ENCODE results near the gene SIAH3.

- no peak for TF ChIP-seq RAD21 (IDR thresholded peaks at IDR 0.05; ENCODE audit: low read depth)
- TF ChIP-seq, protein P1, sequence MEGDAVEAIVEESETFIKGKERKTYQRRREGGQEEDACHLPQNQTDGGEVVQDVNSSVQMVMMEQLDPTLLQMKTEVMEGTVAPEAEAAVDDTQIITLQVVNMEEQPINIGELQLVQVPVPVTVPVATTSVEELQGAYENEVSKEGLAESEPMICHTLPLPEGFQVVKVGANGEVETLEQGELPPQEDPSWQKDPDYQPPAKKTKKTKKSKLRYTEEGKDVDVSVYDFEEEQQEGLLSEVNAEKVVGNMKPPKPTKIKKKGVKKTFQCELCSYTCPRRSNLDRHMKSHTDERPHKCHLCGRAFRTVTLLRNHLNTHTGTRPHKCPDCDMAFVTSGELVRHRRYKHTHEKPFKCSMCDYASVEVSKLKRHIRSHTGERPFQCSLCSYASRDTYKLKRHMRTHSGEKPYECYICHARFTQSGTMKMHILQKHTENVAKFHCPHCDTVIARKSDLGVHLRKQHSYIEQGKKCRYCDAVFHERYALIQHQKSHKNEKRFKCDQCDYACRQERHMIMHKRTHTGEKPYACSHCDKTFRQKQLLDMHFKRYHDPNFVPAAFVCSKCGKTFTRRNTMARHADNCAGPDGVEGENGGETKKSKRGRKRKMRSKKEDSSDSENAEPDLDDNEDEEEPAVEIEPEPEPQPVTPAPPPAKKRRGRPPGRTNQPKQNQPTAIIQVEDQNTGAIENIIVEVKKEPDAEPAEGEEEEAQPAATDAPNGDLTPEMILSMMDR (IDR thresholded peaks at IDR 0.05 in 2 of 3, conservative IDR thresholded peaks at IDR 0.05 in 1 of 3; ENCODE audit: borderline replicate concordance in 1 of 3, insufficient read depth in 1 of 3, low read depth in 2 of 3, low read length in 2 of 3) = no peak
- TF ChIP-seq, protein P2, sequence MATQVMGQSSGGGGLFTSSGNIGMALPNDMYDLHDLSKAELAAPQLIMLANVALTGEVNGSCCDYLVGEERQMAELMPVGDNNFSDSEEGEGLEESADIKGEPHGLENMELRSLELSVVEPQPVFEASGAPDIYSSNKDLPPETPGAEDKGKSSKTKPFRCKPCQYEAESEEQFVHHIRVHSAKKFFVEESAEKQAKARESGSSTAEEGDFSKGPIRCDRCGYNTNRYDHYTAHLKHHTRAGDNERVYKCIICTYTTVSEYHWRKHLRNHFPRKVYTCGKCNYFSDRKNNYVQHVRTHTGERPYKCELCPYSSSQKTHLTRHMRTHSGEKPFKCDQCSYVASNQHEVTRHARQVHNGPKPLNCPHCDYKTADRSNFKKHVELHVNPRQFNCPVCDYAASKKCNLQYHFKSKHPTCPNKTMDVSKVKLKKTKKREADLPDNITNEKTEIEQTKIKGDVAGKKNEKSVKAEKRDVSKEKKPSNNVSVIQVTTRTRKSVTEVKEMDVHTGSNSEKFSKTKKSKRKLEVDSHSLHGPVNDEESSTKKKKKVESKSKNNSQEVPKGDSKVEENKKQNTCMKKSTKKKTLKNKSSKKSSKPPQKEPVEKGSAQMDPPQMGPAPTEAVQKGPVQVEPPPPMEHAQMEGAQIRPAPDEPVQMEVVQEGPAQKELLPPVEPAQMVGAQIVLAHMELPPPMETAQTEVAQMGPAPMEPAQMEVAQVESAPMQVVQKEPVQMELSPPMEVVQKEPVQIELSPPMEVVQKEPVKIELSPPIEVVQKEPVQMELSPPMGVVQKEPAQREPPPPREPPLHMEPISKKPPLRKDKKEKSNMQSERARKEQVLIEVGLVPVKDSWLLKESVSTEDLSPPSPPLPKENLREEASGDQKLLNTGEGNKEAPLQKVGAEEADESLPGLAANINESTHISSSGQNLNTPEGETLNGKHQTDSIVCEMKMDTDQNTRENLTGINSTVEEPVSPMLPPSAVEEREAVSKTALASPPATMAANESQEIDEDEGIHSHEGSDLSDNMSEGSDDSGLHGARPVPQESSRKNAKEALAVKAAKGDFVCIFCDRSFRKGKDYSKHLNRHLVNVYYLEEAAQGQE (IDR thresholded peaks at IDR 0.05; ENCODE audit: low read depth) = no peak
- TF ChIP-seq EZH2phosphoT487 (IDR thresholded peaks at IDR 0.05; ENCODE audit: borderline replicate concordance) = no peak
- no peak for TF ChIP-seq POLR2AphosphoS5 (IDR thresholded peaks at IDR 0.05; ENCODE audit: low read depth, low read length)
- no peak for TF ChIP-seq CEBPB (IDR thresholded peaks at IDR 0.05; ENCODE audit: low read depth)
- TF ChIP-seq ZNF274 (IDR thresholded peaks at IDR 0.05; ENCODE audit: low read depth, low read length) = no peak
- TF ChIP-seq, protein P3, sequence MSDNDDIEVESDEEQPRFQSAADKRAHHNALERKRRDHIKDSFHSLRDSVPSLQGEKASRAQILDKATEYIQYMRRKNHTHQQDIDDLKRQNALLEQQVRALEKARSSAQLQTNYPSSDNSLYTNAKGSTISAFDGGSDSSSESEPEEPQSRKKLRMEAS (IDR thresholded peaks at IDR 0.05) = no peak
- TF ChIP-seq, protein P4, sequence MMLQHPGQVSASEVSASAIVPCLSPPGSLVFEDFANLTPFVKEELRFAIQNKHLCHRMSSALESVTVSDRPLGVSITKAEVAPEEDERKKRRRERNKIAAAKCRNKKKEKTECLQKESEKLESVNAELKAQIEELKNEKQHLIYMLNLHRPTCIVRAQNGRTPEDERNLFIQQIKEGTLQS (IDR thresholded peaks at IDR 0.05) = no peak
- no peak for TF ChIP-seq YY1 (IDR thresholded peaks at IDR 0.05; ENCODE audit: extremely low read depth, insufficient replicate concordance, low read depth, low read length)
- no peak for TF ChIP-seq POLR2A (IDR thresholded peaks at IDR 0.05; ENCODE audit: borderline replicate concordance, extremely low read depth, insufficient read depth, insufficient read length)
- no peak for TF ChIP-seq TCF7L2 (IDR thresholded peaks at IDR 0.05; ENCODE audit: borderline replicate concordance, extremely low read depth, insufficient read depth, insufficient read length)
- TF ChIP-seq EZH2 (IDR thresholded peaks at IDR 0.05) = no peak
Observed at GRCh38 chr13:45831851-45832250, 19.7 kb downstream of the SIAH3 start.
